Liver (tissue), 3 donors: Measurements from ENCODE around the gene ACKR4.

ENCODE experiments used
- CTCF ChIP-seq: fragments of 150-350 bp; IDR thresholded peaks from 2 replicates; pipeline ENCODE4 v1.5.1; 2017; ENCODE audit warnings: improper control_type of control experiment, low read depth, low read length; ENCODE audit not compliant: missing input control
- EGR1 ChIP-seq, 2 donors: IDR thresholded peaks; 2 replicates each; pipeline ENCODE4 v1.6.1; 2016 to 2018; ENCODE audit warnings: antibody characterized with exemption in 2 of 2, low read depth in 2 of 2
- GABPA ChIP-seq, 2 donors: IDR thresholded peaks in 1 of 2; conservative IDR thresholded peaks in 1 of 2; 2 replicates each; pipeline ENCODE4 v1.6.1; 2016; ENCODE audit warnings: antibody characterized with exemption in 2 of 2, mild to moderate bottlenecking in 1 of 2, moderate library complexity in 1 of 2
- JUND ChIP-seq, 2 donors: IDR thresholded peaks; 2 replicates each; pipeline ENCODE4 v1.6.1; 2016; ENCODE audit warnings: antibody characterized with exemption in 2 of 2
- MAX ChIP-seq: IDR thresholded peaks from 2 replicates; pipeline ENCODE4 v1.6.1; 2016; ENCODE audit warnings: antibody characterized with exemption
- RAD21 ChIP-seq, 2 donors: IDR thresholded peaks; 2 replicates each; pipeline ENCODE4 v1.6.1; 2016; ENCODE audit warnings: antibody characterized with exemption in 2 of 2, mild to moderate bottlenecking in 2 of 2
- REST ChIP-seq: IDR thresholded peaks from 2 replicates; pipeline ENCODE4 v1.6.1; 2016; ENCODE audit warnings: antibody characterized with exemption, mild to moderate bottlenecking
- RXRA ChIP-seq, 2 donors: IDR thresholded peaks; 2 replicates each; pipeline ENCODE4 v1.6.1; 2017 to 2018; ENCODE audit warnings: antibody characterized with exemption in 2 of 2, mild to moderate bottlenecking in 1 of 2
- TAF1 ChIP-seq: conservative IDR thresholded peaks from 2 replicates; pipeline ENCODE4 v1.6.1; 2016; ENCODE audit warnings: antibody characterized with exemption, mild to moderate bottlenecking
- donor health status: healthy.
- donor health status: healthy.

DNA sequence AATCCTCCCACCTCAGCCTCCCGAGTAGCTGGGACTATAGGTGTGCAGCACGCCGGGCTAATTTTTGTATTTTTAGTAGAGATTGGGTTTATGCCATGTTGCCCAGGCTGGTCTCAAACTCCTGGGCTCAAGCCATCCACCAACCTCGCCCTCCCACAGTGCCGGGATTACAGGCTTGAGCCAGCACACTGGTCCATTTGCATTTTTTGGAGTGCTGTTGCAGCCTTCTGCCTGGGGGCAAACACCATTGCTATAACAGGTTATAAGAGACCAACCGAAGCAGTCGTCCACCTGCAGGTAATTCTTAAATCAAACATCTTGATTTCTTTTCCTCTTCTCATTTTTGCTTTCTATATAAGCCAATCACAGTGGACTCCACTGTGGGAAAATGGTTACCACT, 27.7 kb downstream of the ACKR4 start:
- no peak for TF ChIP-seq TAF1
- no peak for TF ChIP-seq RXRA (IDR thresholded peaks at IDR 0.05)
- no peak for TF ChIP-seq CTCF
- no peak for TF ChIP-seq EGR1 (IDR thresholded peaks at IDR 0.05; ENCODE audit: low read depth in 2 of 2)
- no peak for TF ChIP-seq MAX
- TF ChIP-seq JUND (IDR thresholded peaks at IDR 0.05) = no peak
- no peak for TF ChIP-seq REST
- TF ChIP-seq RAD21 (IDR thresholded peaks at IDR 0.05) = no peak
- TF ChIP-seq GABPA (IDR thresholded peaks at IDR 0.05 in 1 of 2, conservative IDR thresholded peaks at IDR 0.05 in 1 of 2) = no peak
